Measurements from ENCODE around the gene COMMD9. TPM values are rescaled to one million over a fixed set of nuclear protein-coding genes. Genes with fewer than 3 reads are reported as not detected.
"Not testable (repeated sequence)": the region's sequence is repeated elsewhere in the genome, so short reads cannot be mapped to it uniquely, and the experiment has no call there.

Gene COMMD9
- total RNA-seq (40.5 TPM), polyA plus RNA-seq (33.6 TPM)

DNA sequence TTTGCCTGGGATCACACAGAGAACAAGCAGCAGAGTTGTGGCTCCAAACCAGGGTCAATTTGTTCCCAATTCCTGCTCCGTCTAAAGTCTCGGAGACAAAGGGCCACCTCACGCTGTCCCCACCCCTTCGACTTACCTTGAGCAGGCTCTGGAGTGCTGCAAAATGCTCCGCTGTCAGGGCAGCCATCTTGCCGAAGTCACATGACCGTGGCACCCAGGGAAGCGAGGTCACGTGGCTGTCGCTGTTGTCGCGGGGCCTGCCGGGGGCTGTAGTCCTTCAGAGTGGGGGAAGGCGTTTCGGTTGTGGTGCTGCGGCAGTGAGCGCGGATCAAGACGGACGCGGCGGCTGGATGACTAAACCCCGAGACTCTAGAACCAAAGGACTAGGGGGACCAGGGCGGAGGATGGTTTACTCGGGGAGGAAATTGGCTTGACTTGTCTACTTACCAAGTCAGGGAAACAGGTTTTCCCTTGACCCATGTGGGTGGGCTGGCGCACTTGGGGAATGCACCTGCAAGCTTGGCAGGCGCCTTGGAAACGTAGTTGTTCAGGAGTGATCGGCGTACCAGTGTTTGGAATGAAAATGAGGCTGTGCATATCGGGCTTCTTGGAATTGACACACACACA is at the start of gene COMMD9:
Gene COMMD9 (minus strand): TSS at position 199 of the 627 bp plus-strand sequence. CDS start 12 bp downstream, at position 187.
- Histone ChIP-seq H3K4me3 (ENCODE audit: low read depth, low read length) (peak within 1 kb of the TSS; percentile 73), H3K4me1 (ENCODE audit: insufficient read depth) (no peaks in the 10 kb centered on the region), H3K27ac (ENCODE audit: low read depth) (no peak within 1 kb of the TSS), H3K36me3 (ENCODE audit: insufficient read depth) (no peaks in the 10 kb centered on the region)
- 1% methylated on average over 31 of the region's 31 CpGs for WGBS
- DNase-seq (ENCODE audit: extremely low spot score): peak; percentile 84

- H3K27ac ChIP-seq (ENCODE audit: low read depth): no peak overlapping the region
- 61% methylated on average over 2 of the region's 2 CpGs for whole genome bisulfite sequencing
- H3K36me3 ChIP-seq (ENCODE audit: insufficient read depth): no peaks in the 10 kb centered on the region
- H3K4me3 ChIP-seq (ENCODE audit: low read depth, low read length): no peak overlapping the region
- H3K4me1 ChIP-seq (ENCODE audit: insufficient read depth): no peaks in the 10 kb centered on the region
- no peak for DNase-seq (ENCODE audit: extremely low spot score)
Measured at GRCh38 chr11:36333897-36334296, 44.7 kb upstream of the COMMD9 start.

DNA sequence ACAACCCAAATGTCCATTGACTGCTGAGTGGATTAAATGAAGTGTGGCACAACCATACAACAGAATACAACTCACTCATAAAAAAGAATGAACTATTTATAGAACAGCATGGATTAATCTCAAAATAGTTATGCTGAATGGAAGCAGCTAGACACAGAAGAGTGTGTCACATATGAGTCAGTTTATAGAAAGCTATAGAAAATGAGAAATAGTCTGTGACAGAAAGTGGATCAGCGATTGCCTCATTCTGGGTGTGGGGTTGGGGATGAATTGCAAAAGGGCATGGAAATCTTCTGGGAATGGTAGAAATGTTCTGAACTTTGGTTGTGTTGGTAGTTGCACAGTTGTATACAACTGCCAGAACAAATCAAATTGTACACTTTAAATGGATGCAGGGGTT is 44.2 kb upstream of the COMMD9 start:
- no peak overlapping the region for H3K27ac ChIP-seq (ENCODE audit: low read depth)
- H3K4me3 ChIP-seq (ENCODE audit: low read depth, low read length): no peak overlapping the region
- no peaks in the 10 kb centered on the region for H3K36me3 ChIP-seq (ENCODE audit: insufficient read depth)
- WGBS: 96% methylated on average over 1 of the region's 1 CpG
- no peak for DNase-seq (ENCODE audit: extremely low spot score)
- no peaks in the 10 kb centered on the region for H3K4me1 ChIP-seq (ENCODE audit: insufficient read depth)

GRCh38 chr11:36330411-36330810 is 41.2 kb upstream of the COMMD9 start:
- Histone ChIP-seq H3K4me3 (ENCODE audit: low read depth, low read length) (no peak overlapping the region), H3K4me1 (ENCODE audit: insufficient read depth) (no peaks in the 10 kb centered on the region), H3K36me3 (ENCODE audit: insufficient read depth) (no peaks in the 10 kb centered on the region), H3K27ac (ENCODE audit: low read depth) (no peak overlapping the region)
- 80% methylated on average over 2 of the region's 2 CpGs for WGBS
- no peak for DNase-seq (ENCODE audit: extremely low spot score)

DNA sequence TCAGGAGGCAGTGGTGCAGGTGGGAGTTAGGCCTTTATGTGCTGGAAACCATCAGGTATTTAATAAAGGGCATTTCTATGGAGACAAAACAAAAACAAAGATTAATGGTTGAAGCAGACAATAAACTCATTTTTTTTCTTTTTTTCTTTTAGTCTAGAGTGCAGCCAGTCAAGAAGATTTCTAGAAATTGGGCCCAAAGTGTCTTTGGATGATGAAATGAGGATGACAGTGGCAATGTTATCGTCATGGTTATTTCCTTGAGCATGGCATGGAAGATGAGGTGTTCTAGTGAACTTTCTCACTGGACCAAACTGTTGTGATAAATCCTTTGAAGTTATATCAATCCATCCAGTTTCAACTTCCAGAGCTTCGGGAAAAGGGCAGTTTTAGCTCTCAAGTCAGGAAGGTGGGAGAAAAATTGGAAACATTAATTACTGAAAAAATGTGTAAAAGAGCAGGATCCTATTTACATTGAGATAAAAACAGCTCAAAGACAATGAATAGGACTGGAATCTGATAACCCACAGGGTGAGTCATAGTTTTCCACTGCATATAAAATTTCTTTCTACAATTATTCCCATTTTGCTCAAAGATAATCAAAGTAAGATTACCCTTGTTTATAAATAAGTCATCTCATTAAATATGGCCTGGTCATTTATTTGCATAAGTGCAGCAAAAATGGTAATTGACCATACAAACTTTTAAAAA is 39.9 kb upstream of the COMMD9 start:
- Histone ChIP-seq H3K4me1 (ENCODE audit: insufficient read depth) (no peaks in the 10 kb centered on the region), H3K4me3 (ENCODE audit: low read depth, low read length) (no peak overlapping the region), H3K27ac (ENCODE audit: low read depth) (no peak overlapping the region), H3K36me3 (ENCODE audit: insufficient read depth) (no peaks in the 10 kb centered on the region)
- no peak for DNase-seq (ENCODE audit: extremely low spot score)
- WGBS: 82% methylated on average over 2 of the region's 2 CpGs

- H3K4me3 ChIP-seq (ENCODE audit: low read depth, low read length): no peak overlapping the region
- no peaks in the 10 kb centered on the region for H3K36me3 ChIP-seq (ENCODE audit: insufficient read depth)
- H3K27ac ChIP-seq (ENCODE audit: low read depth): no peak overlapping the region
- 75% methylated on average over 3 of the region's 3 CpGs for WGBS
- H3K4me1 ChIP-seq (ENCODE audit: insufficient read depth): no peaks in the 10 kb centered on the region
- no peak for DNase-seq (ENCODE audit: extremely low spot score)
Measured at GRCh38 chr11:36326524-36327419, 37.5 kb upstream of the COMMD9 start.

- H3K4me3 ChIP-seq (ENCODE audit: low read depth, low read length); H3K36me3 ChIP-seq (ENCODE audit: insufficient read depth); DNase-seq (ENCODE audit: extremely low spot score); H3K4me1 ChIP-seq (ENCODE audit: insufficient read depth); H3K27ac ChIP-seq (ENCODE audit: low read depth): not testable (repeated sequence)
- WGBS: 83% methylated on average over 5 of the region's 5 CpGs
Measured at GRCh38 chr11:36325403-36325802, 36.2 kb upstream of the COMMD9 start.

DNA sequence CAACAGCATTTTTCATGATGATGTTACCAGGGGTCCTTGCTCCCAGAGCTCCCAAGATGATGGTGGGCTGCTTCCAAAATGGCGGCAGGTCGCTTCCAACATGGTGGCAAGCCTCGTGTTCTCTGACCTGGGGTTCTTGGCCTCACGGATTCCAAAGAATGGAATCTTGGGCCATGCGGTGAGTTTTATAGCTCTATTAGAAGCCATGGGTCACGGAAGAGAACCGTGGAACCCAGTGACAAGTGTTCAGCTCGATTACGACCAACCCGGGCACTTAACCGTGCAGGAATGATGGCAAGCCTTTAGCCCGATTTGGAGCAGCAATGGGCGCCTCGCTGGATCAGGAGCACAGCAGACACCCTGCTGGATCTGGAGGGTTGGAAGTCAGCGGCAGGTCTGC is 35.7 kb upstream of the COMMD9 start:
- H3K27ac ChIP-seq (ENCODE audit: low read depth); H3K4me3 ChIP-seq (ENCODE audit: low read depth, low read length): not testable (repeated sequence)
- WGBS: 95% methylated on average over 15 of the region's 15 CpGs

DNA sequence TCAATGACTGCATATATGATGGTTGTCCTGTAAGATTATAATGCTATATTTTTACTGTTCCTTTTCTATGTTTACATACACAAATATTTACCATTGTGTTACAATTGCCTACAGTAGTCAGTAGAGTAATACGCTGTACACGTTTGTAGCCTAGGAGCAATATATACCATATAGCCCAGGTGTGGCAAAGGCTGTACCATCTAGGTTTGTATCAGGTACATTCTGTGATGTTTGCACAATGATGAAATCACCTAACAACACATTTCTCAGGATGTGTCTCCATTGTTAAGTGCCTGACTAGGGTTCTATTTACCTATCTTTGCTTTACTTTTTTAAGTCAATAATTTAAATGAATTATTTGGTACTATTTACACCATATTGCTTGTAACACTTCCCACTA is 28.8 kb upstream of the COMMD9 start:
- no peak for DNase-seq (ENCODE audit: extremely low spot score)
- Histone ChIP-seq H3K36me3 (ENCODE audit: insufficient read depth) (no peaks in the 10 kb centered on the region), H3K4me1 (ENCODE audit: insufficient read depth) (no peaks in the 10 kb centered on the region), H3K4me3 (ENCODE audit: low read depth, low read length) (no peak overlapping the region), H3K27ac (ENCODE audit: low read depth) (no peak overlapping the region)
- 34% methylated on average over 2 of the region's 2 CpGs for WGBS

More for the DNA sequence above, 35.7 kb upstream of the COMMD9 start:
- not testable (repeated sequence) for H3K4me1 ChIP-seq (ENCODE audit: insufficient read depth); H3K36me3 ChIP-seq (ENCODE audit: insufficient read depth); DNase-seq (ENCODE audit: extremely low spot score)

GRCh38 chr11:36316049-36316448 is 26.8 kb upstream of the COMMD9 start:
- no peak overlapping the region for H3K27ac ChIP-seq (ENCODE audit: low read depth)
- 38% methylated on average over 3 of the region's 3 CpGs for WGBS
- no peak overlapping the region for H3K4me3 ChIP-seq (ENCODE audit: low read depth, low read length)
- no peak for DNase-seq (ENCODE audit: extremely low spot score)
- no peaks in the 10 kb centered on the region for H3K36me3 ChIP-seq (ENCODE audit: insufficient read depth)
- H3K4me1 ChIP-seq (ENCODE audit: insufficient read depth): no peaks in the 10 kb centered on the region

- H3K4me3 ChIP-seq (ENCODE audit: low read depth, low read length): no peak overlapping the region
- 64% methylated on average over 6 of the region's 6 CpGs for WGBS
Measured at GRCh38 chr11:36314434-36314767, 25.2 kb upstream of the COMMD9 start.

GRCh38 chr11:36313750-36314433 is 24.7 kb upstream of the COMMD9 start:
- no peak overlapping the region for H3K4me3 ChIP-seq (ENCODE audit: low read depth, low read length)
- H3K27ac ChIP-seq (ENCODE audit: low read depth): no peak overlapping the region
- DNase-seq (ENCODE audit: extremely low spot score): no peak
- no peaks in the 10 kb centered on the region for H3K36me3 ChIP-seq (ENCODE audit: insufficient read depth)
- 53% methylated on average over 3 of the region's 3 CpGs for WGBS
- H3K4me1 ChIP-seq (ENCODE audit: insufficient read depth): no peaks in the 10 kb centered on the region

More at GRCh38 chr11:36314434-36314767, 25.2 kb upstream of the COMMD9 start:
- Histone ChIP-seq H3K36me3 (ENCODE audit: insufficient read depth) (no peaks in the 10 kb centered on the region), H3K27ac (ENCODE audit: low read depth) (no peak overlapping the region), H3K4me1 (ENCODE audit: insufficient read depth) (no peaks in the 10 kb centered on the region)
- DNase-seq (ENCODE audit: extremely low spot score): no peak
